ENCODE results near the gene WBP1L.
"Not testable (repeated sequence)": the region's sequence is repeated elsewhere in the genome, so short reads cannot be mapped to it uniquely, and the experiment has no call there.

WBP1L gene

DNA sequence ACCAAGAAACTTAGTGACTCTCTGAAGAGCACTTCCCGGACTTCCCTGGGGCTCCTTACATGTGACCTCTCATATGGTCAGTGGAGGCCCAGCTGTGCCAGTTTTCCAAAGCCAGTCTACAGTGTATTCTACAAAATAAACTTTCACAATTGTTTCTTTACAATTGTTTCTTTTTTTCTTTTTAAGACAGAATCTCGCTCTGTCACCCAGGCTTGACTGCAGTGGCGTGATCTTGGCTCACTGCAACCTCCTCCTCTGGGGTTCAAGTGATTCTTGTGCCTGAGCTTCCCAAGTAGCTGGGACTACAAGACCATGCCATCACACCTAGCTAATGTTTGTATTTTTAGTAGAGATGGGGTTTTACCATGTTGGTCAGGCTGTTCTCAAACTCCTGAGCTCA lies 67.6 kb downstream of the WBP1L start:
- no peak for DNase-seq (ENCODE audit: low read depth in 2 of 2)

DNA sequence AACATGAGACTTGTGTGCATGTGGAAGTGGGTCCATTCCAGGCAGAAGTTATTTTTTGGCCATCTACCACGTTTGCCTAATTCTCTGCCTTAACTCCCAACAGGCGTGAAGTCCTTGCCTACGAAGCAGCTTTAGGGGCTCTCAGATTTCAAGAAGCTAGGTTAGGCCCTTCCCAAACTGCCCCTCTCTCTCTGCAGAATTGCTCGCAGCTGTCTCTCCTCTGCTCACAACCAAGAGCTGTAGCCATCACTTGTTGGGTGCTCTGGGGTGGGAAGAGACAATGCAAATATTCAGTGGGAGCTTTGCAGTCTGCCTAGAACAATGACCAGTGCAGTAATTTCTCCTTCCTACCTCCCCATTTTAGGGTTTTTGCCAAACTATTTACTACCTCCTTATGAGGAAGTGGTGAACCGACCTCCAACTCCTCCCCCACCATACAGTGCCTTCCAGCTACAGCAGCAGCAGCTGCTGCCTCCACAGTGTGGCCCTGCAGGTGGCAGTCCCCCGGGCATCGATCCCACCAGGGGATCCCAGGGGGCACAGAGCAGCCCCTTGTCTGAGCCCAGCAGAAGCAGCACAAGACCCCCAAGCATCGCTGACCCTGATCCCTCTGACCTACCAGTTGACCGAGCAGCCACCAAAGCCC lies 68.6 kb downstream of the WBP1L start:
- DNase-seq (ENCODE audit: low read depth in 2 of 2): no peak

- no peak for DNase-seq (ENCODE audit: low read depth in 2 of 2)
Observed at GRCh38 chr10:102813017-102813541, 69.3 kb downstream of the WBP1L start.

DNA sequence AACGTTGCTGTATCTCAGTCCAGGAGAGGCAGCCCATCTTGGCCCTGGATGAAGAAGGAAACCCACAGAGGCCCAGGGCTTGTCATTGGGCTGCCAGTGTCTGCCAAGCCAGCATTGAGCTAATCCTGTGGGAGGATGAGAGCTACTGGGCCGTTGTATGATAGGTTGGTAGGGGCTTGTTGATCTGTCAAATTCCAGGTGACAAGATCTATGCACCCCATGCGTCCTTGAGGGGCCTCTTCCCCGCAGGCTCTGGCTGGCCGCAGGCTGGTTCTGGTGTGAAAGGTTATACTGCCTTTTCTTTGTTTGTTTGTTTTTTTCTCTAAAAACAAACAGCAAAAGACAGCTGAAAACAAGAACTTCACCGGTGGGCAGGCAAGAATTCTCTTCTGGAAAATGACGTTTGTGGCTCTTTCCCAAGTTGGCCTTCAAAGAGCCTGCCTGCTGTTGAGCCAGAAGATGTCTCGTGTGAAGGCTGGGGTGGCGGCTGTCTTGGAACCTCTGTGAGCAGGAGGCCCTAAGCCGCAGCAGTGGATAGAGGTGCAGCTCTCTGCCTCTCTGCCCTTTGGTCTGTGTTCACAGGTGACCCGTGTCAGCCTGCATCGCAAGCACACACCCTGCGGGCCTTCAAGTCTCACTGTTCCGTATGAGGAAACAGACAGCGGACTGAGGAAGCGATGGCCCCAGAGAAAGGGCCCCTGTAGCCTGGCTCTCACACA lies 70.1 kb downstream of the WBP1L start:
- no peak for DNase-seq (ENCODE audit: low read depth in 2 of 2)

DNA sequence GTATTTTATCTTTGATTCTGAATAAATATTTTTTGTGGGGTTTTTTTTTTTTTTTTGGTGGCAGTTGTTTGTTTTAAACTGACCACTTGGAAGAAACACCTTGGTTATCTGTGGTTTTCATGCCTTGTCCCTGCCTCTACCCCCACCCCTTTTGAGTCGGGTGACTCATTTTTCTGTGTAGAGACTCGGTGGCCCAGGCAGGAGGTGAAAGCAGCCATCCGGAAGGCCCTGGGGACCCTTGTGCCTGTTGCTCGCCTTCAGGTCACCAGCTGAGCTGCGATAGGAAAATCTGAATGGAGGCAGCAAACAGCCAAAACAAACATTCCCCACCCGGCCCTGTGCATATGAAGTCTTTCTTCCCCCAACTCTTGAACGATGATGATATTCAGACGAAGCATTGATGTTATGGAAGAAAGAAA lies 70.7 kb downstream of the WBP1L start:
- DNase-seq (ENCODE audit: low read depth in 2 of 2): no peak

DNA sequence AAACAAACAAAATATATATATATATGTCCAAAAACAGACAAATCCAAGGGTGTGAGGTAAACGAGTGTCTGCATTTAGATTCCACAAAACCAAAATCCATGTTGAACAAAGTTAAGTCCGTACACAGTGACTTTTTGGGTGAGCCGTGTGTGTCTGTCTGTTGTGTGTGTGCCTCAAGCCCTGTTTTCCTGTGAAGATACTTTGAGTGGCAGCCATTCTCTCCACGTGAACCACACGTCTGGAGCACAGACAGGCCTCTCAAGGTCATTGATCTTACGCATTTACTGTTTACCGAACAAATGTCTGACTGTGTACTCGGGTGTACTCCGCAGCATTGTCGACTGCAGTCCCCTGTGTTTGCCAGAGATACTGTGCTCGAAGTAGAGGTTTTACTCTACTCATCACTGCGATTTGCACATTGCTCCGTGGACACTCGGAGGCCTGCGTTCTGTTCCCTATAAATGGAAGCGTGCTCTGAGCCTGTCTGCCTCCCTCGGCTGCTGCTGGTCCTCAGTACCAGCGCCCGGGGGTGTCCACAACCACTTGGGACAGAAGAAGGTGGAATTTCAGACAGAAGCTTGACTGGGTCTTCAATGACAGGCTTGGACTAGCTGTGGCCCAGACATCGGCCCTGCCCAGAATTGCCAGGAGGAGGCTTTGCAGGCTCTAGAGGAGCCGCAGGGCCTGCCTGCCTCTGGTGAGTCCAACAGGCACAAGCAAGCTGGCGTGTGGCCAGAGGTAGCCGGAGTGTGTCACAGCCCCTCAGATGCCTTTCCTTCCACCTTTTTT lies 71.3 kb downstream of the WBP1L start:
- DNase-seq (ENCODE audit: low read depth in 2 of 2): no peak

DNA sequence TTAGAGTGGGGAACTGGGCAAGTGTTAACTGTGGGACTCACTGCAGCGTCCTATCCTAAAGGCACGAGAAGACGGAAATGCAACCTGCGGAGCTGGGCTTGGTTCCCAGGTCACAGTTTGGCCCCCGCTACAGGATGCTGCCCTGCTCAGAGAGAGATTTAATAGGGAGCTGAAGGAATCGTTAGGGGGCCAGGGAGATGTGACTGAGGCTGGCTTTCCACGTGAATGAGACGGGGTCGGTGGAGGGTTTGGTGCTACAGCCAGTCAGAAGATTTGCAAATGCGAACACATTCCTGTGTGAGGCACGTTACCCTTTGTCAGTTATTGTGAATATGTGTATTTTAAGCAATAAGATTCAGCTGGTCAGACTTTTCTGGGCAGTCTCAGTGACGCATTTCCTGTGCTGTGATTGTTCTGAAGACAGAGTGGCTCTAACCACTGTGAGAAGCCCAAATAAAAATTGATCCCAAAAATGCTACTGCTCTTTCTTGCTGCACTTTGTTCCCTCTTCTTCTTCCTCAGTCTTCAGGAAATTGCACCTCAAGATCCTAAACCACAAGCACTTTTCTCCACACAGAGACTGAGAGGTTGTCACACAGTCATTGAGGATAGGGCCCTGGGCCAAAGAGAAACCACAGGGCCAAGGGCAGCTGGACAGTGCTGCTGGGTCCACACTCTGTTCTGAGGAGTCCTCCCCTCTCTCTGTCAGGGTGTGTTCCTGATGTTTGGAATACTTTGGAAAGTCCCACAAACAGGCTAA lies 72.2 kb downstream of the WBP1L start:
- no peak for DNase-seq (ENCODE audit: low read depth in 2 of 2)

DNA sequence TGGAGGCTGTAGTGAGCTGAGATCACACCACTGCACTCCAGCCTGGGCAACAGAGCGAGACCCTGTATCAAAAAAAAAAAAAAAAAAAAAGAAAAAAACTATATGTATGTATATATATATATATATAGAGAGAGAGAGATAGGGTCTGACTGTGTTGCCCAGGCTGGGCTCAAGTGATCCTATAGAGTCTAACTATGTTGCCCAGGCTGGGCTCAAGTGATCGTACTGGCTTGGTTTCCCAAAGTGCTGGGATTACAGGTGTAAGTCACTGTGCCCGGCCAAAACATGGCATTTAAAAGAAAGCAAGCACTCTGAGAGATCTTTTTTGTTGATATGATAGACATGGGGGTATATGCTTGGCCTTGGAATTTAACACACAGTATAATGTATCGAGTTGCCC lies 73.4 kb downstream of the WBP1L start:
- no peak for DNase-seq (ENCODE audit: low read depth in 2 of 2)

DNA sequence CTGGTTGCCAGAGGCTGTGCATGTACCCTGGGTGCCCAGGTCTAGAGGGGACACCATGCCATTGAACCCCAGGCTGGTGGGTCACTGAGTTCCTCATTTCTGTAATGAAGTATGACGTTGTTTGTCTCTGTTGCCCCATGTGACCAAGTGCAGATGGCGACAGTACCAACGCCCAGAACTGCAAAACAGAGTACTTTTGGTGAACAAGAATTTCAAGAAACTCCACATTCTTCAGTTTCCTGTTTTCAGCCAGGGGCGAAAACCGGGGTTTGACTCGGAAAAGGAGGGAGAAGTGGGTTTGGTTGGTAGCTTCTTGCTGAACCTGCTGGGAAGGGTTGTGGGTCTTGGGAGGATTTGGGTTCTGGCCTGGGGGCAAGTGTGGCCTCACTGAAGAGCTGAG lies 75.3 kb downstream of the WBP1L start:
- DNase-seq (ENCODE audit: low read depth in 2 of 2): no peak

- not testable (repeated sequence) for DNase-seq (ENCODE audit: low read depth in 2 of 2)
Observed at GRCh38 chr10:102820008-102820407, 76.3 kb downstream of the WBP1L start.

DNA sequence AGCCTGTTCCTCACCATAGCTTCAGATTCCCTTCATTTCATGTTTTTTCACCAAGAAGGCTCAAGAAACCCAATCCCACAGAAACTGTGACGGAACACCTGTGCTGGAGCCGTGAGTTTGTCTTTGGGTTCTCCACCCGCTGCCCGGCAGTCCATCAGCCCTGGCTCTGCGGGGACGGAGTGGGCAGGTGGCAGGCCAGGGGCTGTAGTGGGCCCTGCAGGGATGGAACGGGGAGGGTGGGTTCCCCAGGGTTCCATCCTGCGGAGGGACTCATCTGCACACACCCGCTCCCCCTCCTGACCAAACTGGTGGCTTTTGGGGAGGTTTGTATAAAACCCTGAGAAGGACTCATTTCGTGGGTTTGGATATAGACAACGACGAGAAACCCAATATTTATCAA lies 78.5 kb downstream of the WBP1L start:
- no peak for DNase-seq (ENCODE audit: low read depth in 2 of 2)

GRCh38 chr10:102824664-102825063 lies 80.9 kb downstream of the WBP1L start:
- no peak for DNase-seq (ENCODE audit: low read depth in 2 of 2)

GRCh38 chr10:102826148-102826796 lies 82.5 kb downstream of the WBP1L start:
- no peak for DNase-seq (ENCODE audit: low read depth in 2 of 2)

DNA sequence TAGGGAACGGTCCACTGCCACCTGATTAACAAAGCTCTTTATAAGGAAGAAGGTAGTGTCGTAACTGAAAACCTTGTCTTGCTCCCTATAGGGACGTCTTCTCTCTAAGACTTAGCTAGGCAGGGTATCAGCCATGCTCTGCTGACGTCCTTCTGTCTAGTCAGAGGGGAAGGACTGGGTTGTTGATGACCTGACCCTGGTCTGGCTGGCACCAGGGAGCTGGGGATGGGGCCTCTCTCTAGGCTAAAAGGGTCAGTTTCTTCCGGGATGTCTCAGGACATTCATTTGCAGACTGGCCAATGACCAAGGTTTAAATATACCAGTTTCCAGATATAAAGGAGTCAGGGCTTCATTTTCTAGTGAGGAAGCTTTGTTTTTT lies 83.8 kb downstream of the WBP1L start:
- DNase-seq (ENCODE audit: low read depth in 2 of 2): no peak

DNA sequence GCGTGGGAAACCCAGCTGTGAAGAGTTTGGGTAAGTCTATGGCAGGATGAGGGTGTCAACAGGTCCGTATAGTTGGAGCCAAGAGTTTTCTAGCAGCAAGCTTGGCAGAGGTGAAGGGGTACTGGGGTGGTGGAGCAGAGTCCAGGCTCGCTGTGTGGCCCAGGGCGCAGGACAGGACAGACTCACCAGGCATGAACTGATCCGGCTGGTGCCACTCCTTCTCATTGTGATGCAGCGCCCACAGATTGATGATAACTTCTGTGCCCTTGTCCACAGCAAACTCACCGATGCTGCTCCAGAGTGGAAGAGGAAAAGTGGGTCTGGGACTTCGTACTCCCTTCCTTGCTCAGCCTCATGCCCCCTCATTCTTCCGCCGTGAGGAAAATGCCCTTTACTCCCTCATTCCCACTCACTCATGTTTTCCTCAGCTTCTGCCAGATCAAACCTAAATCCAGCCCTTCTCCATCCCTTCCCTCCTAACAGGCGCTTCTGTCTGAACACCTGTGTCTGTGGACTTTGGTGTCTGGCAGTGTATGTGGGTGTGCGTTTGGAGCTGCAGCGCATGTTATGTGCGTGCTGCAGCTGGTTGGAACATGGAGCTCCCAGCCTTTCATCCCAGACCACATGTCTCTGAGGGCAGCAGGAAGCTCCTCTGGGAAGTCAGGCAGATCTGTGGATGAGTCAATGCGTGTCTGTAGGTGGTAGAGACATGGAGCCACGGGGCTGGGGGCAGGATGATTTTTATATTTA lies 87.7 kb downstream of the WBP1L start:
- DNase-seq (ENCODE audit: low read depth in 2 of 2): no peak

GRCh38 chr10:102832248-102832647 lies 88.5 kb downstream of the WBP1L start:
- DNase-seq (ENCODE audit: low read depth in 2 of 2): no peak

GRCh38 chr10:102832987-102833386 lies 89.2 kb downstream of the WBP1L start:
- DNase-seq (ENCODE audit: low read depth in 2 of 2): no peak

- no peak for DNase-seq (ENCODE audit: low read depth in 2 of 2)
Observed at GRCh38 chr10:102834143-102834542, 90.4 kb downstream of the WBP1L start.

DNA sequence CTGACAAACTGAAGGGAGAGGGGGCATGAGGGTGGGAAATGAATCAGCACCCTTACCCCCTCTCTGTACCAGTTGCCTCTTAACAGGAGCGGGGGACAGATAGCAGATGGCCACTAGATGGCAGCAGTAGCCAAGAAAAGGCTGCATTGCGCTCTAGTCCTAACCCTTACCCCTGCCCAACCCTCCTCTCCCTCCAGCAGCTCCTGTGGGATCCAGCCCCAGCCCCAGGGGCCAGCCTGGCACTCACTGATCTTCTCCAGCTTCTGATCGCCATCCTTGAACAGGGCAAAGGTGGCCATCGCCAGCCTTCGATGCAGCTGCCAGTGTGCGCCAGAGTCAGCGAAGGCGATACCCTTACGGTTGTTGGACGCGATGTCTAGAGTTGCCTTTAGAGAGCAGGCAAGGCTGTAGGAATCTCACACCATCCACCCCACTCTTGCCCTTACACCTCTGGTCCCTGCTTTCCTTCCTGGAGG lies 91.3 kb downstream of the WBP1L start:
- peak; percentile 46 to 48 for DNase-seq (ENCODE audit: low read depth in 2 of 2)

- DNase-seq (ENCODE audit: low read depth in 2 of 2): no peak
Observed at GRCh38 chr10:102837230-102837721, 93.5 kb downstream of the WBP1L start, which contains the start of gene CYP17A1. Gene CYP17A1 (minus strand): TSS chr10:102837413. CDS start chr10:102837361, 52 bp downstream.

All from stimulated activated CD8-positive, alpha-beta memory T cell treated with anti-CD3 and anti-CD28 coated beads, Interleukin-15, amount 100 ng/mL, for 48 hours (primary cell).